ENCODE results near the gene PTPN7. TPM values are rescaled to one million over a fixed set of nuclear protein-coding genes. Genes with fewer than 3 reads are reported as not detected.

PTPN7 gene
- polyA plus RNA-seq, 2 of the 4 experiments (the other 2 are of a cell fraction) = 0.08 TPM; not detected in 1

GRCh38 chr1:202205523-202206190, 45.3 kb upstream of the PTPN7 start (continued):
- no peak for TF ChIP-seq PHF8 (IDR thresholded peaks at IDR 0.05; ENCODE audit: borderline replicate concordance, low read depth)

GRCh38 chr1:202204065-202204464, 43.7 kb upstream of the PTPN7 start:
- TF ChIP-seq USF2 (IDR thresholded peaks at IDR 0.05) (no peak), CHD4 (IDR thresholded peaks at IDR 0.05; ENCODE audit: borderline replicate concordance) (no peak), MAZ (IDR thresholded peaks at IDR 0.05; ENCODE audit: borderline replicate concordance, low read depth, low read length) (no peak), CBX2 (IDR thresholded peaks at IDR 0.05; ENCODE audit: borderline replicate concordance, low read depth) (no peak), NR3C1 (IDR thresholded peaks at IDR 0.05) (no peak), ESRRA (IDR thresholded peaks at IDR 0.05; ENCODE audit: borderline replicate concordance, low read length) (no peak), HMGXB4 (CRISPR knock-in tag; IDR thresholded peaks at IDR 0.05; ENCODE audit: borderline replicate concordance) (no peak), POLR2AphosphoS2 (conservative IDR thresholded peaks at IDR 0.05; ENCODE audit: low read length) (no peak), MAX (IDR thresholded peaks at IDR 0.05) (no peak), EHMT2 (IDR thresholded peaks at IDR 0.05; ENCODE audit: low read depth) (no peak), E2F6 (IDR thresholded peaks at IDR 0.05; ENCODE audit: borderline replicate concordance, low read depth) (no peak), MAFK (IDR thresholded peaks at IDR 0.05; ENCODE audit: partially characterized antibody) (no peak), HOXB13 (CRISPR knock-in tag; IDR thresholded peaks at IDR 0.05; ENCODE audit: low read depth) (no peak), FOSB (CRISPR knock-in tag; IDR thresholded peaks at IDR 0.05) (no peak), TP53 (CRISPR knock-in tag; IDR thresholded peaks at IDR 0.05) (no peak), PHF8 (IDR thresholded peaks at IDR 0.05; ENCODE audit: borderline replicate concordance, low read depth) (no peak), FOXS1 (CRISPR knock-in tag; IDR thresholded peaks at IDR 0.05) (no peak), KDM5A (IDR thresholded peaks at IDR 0.05) (no peak)
- ChIA-PET CTCF (interaction anchor here (0.9 to 1.0 kb wide), 2 partner anchors 11 to 15 kb away, joined by 4 to 5 read pairs; partner anchors contain the start of gene LGR6), POLR2A (no interaction called here)
- WGBS (ENCODE audit: missing lambda C conversion rate) = 26% methylated on average over 1 of the region's 1 CpG
- FAIRE-seq (no peak), ATAC-seq (peak; percentile 5 to 22; a peak in 1 of 6 replicates), DNase-seq (ENCODE audit: low read depth in 1 of 2, low spot score in 1 of 2) (peak in 1 of 2 experiments; percentile 43)
- Histone ChIP-seq H3K4me2 (no peak overlapping the region), H3K9me3 (no peaks in the 10 kb centered on the region; the same call in 2 of the 3 replicates), H3K4me3 (no peak overlapping the region), H3K27ac (peak overlapping the region in 1 of 2 experiments; percentile 7; a peak in 1 of 6 replicates), H3K4me1 (peaks cover 26% of the 10 kb centered on the region)

- Histone ChIP-seq H3K4me3 (no peak overlapping the region), H3K9me3 (no peaks in the 10 kb centered on the region; the same call in 2 of the 3 replicates), H3K4me2 (no peak overlapping the region), H3K27ac (peak overlapping the region in 1 of 2 experiments; percentile 7; a peak in 2 of 6 replicates), H3K4me1 (peaks cover 32% of the 10 kb centered on the region)
- 74% methylated on average over 13 of the region's 13 CpGs for WGBS (ENCODE audit: missing lambda C conversion rate)
- CTCF ChIA-PET = interaction anchor here (0.9 to 1.4 kb wide), 6 partner anchors 9 to 33 kb away, joined by 3 to 8 read pairs (median 4); partner anchors contain the start of gene LGR6
- peak in 1 of 2 experiments; percentile 25; a peak in 2 of 6 replicates for ATAC-seq
- POLR2A ChIA-PET = no interaction called here
- DNase-seq (ENCODE audit: low read depth in 1 of 2, low spot score in 1 of 2) = no peak
- FAIRE-seq = no peak
- TF ChIP-seq ATOH8 (CRISPR knock-in tag; IDR thresholded peaks at IDR 0.05; ENCODE audit: low read depth) (no peak), MAZ (IDR thresholded peaks at IDR 0.05; ENCODE audit: borderline replicate concordance, low read depth, low read length) (no peak), HEYL (CRISPR knock-in tag; IDR thresholded peaks at IDR 0.05) (no peak), SREBF2 (IDR thresholded peaks at IDR 0.05) (no peak), ESRRA (IDR thresholded peaks at IDR 0.05; ENCODE audit: borderline replicate concordance, low read length) (no peak), ZC3H11A (IDR thresholded peaks at IDR 0.05) (no peak), POLR2A (IDR thresholded peaks at IDR 0.05; ENCODE audit: low read length) (no peak), BHLHE40 (IDR thresholded peaks at IDR 0.05; ENCODE audit: low read depth, low read length) (no peak), E2F6 (IDR thresholded peaks at IDR 0.05; ENCODE audit: borderline replicate concordance, low read depth) (no peak), RARB (CRISPR knock-in tag; IDR thresholded peaks at IDR 0.05) (no peak), SMC3 (IDR thresholded peaks at IDR 0.05) (no peak), CHD4 (IDR thresholded peaks at IDR 0.05; ENCODE audit: borderline replicate concordance) (no peak), EHF (CRISPR knock-in tag; IDR thresholded peaks at IDR 0.05) (no peak)
Observed at GRCh38 chr1:202203238-202204039, 43.0 kb upstream of the PTPN7 start.
